ENCODE data around the gene RAB29.

RAB29 gene

GRCh38 chr1:205783904-205784303, 8.6 kb upstream of the RAB29 start:
- Histone ChIP-seq H3K9me2 (replicated peaks; ENCODE audit: insufficient read depth, low read length) (no peaks in the 10 kb centered on the region), H3K9me3 (ENCODE audit: insufficient read depth, low read length) (no peaks in the 10 kb centered on the region), H3K79me2 (ENCODE audit: insufficient read depth, low read length) (no peaks in the 10 kb centered on the region), H3K9ac (ENCODE audit: low read length) (no peak overlapping the region), H3K27me3 (ENCODE audit: low read length) (no peaks in the 10 kb centered on the region), H3K27ac (ENCODE audit: low read depth, low read length) (no peak overlapping the region), H4K20me1 (ENCODE audit: low read depth, low read length) (no peaks in the 10 kb centered on the region), H3F3A (ENCODE audit: insufficient read depth) (no peaks in the 10 kb centered on the region), H3K4me2 (ENCODE audit: low read depth, low read length, poor library complexity, severe bottlenecking) (no peak overlapping the region), H2AFZ (ENCODE audit: low read depth, low read length, severe bottlenecking) (no peak overlapping the region), H3K36me3 (ENCODE audit: low read length) (no peaks in the 10 kb centered on the region), H3K4me3 (ENCODE audit: insufficient read depth, low read length, poor library complexity, severe bottlenecking) (no peak overlapping the region)
- TF ChIP-seq EZH2phosphoT487 (conservative IDR thresholded peaks at IDR 0.05; ENCODE audit: low read length): no peak
- TF ChIP-seq, protein P1, sequence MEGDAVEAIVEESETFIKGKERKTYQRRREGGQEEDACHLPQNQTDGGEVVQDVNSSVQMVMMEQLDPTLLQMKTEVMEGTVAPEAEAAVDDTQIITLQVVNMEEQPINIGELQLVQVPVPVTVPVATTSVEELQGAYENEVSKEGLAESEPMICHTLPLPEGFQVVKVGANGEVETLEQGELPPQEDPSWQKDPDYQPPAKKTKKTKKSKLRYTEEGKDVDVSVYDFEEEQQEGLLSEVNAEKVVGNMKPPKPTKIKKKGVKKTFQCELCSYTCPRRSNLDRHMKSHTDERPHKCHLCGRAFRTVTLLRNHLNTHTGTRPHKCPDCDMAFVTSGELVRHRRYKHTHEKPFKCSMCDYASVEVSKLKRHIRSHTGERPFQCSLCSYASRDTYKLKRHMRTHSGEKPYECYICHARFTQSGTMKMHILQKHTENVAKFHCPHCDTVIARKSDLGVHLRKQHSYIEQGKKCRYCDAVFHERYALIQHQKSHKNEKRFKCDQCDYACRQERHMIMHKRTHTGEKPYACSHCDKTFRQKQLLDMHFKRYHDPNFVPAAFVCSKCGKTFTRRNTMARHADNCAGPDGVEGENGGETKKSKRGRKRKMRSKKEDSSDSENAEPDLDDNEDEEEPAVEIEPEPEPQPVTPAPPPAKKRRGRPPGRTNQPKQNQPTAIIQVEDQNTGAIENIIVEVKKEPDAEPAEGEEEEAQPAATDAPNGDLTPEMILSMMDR (IDR thresholded peaks at IDR 0.05; ENCODE audit: insufficient read depth, low read length, poor library complexity, severe bottlenecking): no peak

- no peak overlapping the region for H3K27ac ChIP-seq (ENCODE audit: low read depth, low read length)
- H3F3A ChIP-seq (ENCODE audit: insufficient read depth): no peaks in the 10 kb centered on the region
- no peak overlapping the region for H3K4me2 ChIP-seq (ENCODE audit: low read depth, low read length, poor library complexity, severe bottlenecking)
- no peaks in the 10 kb centered on the region for H3K27me3 ChIP-seq (ENCODE audit: low read length)
- no peaks in the 10 kb centered on the region for H3K36me3 ChIP-seq (ENCODE audit: low read length)
- no peaks in the 10 kb centered on the region for H3K9me2 ChIP-seq (replicated peaks; ENCODE audit: insufficient read depth, low read length)
- H3K79me2 ChIP-seq (ENCODE audit: insufficient read depth, low read length): no peaks in the 10 kb centered on the region
- H3K9me3 ChIP-seq (ENCODE audit: insufficient read depth, low read length): no peaks in the 10 kb centered on the region
- TF ChIP-seq EZH2phosphoT487 (conservative IDR thresholded peaks at IDR 0.05; ENCODE audit: low read length): no peak
- TF ChIP-seq, protein P1 (IDR thresholded peaks at IDR 0.05; ENCODE audit: insufficient read depth, low read length, poor library complexity, severe bottlenecking): no peak
- H4K20me1 ChIP-seq (ENCODE audit: low read depth, low read length): no peaks in the 10 kb centered on the region
- H3K4me3 ChIP-seq (ENCODE audit: insufficient read depth, low read length, poor library complexity, severe bottlenecking): no peak overlapping the region
- H2AFZ ChIP-seq (ENCODE audit: low read depth, low read length, severe bottlenecking): no peak overlapping the region
- H3K9ac ChIP-seq (ENCODE audit: low read length): no peak overlapping the region
These were observed 8.1 kb upstream of the RAB29 start for GRCh38 chr1:205783433-205783795.

DNA sequence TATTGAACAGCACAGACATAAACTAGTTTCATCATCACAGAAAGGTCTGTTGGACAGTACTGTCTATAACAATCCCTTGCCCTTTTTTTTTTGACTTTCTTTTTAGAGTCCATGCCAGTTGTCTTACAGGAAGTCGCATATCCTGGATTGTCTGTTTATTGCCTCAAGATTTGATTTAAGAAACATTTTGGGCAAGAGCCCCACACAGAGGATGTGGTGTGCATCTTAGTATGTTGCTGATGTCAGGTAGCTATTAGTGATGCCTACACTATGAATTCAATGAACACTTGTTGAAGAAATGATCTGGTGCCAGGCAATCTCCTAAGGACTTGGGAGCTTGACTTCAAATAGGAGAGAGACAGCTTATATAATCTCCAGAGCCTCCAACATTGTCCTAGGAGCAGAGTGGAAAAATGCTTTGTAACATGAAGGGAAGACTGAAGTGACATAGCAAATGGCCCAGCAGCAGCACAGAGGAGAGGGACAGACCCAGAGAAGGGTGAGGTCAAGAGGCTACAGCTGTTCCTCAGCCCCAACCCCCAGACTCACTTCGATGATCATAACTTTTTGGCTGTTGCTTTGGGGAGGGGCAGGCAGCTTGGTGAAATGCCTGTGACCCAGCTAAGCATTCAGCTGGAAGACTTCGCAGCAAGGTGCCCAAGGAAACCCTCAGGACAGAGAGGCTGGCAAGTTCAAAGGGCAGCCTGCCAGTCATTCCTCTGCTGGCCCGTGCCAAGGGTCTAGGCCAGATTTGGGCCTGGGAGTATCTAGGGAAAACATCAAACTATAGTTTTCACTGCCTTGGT, 7.5 kb upstream of the RAB29 start:
- Histone ChIP-seq H3F3A (ENCODE audit: insufficient read depth) (no peaks in the 10 kb centered on the region), H3K36me3 (ENCODE audit: low read length) (no peaks in the 10 kb centered on the region), H3K9me2 (replicated peaks; ENCODE audit: insufficient read depth, low read length) (no peaks in the 10 kb centered on the region), H3K27me3 (ENCODE audit: low read length) (no peaks in the 10 kb centered on the region), H2AFZ (ENCODE audit: low read depth, low read length, severe bottlenecking) (no peak overlapping the region), H4K20me1 (ENCODE audit: low read depth, low read length) (no peaks in the 10 kb centered on the region), H3K4me3 (ENCODE audit: insufficient read depth, low read length, poor library complexity, severe bottlenecking) (no peak overlapping the region), H3K9me3 (ENCODE audit: insufficient read depth, low read length) (no peaks in the 10 kb centered on the region), H3K79me2 (ENCODE audit: insufficient read depth, low read length) (no peaks in the 10 kb centered on the region), H3K27ac (ENCODE audit: low read depth, low read length) (no peak overlapping the region), H3K4me2 (ENCODE audit: low read depth, low read length, poor library complexity, severe bottlenecking) (no peak overlapping the region), H3K9ac (ENCODE audit: low read length) (no peak overlapping the region)
- no peak for TF ChIP-seq EZH2phosphoT487 (conservative IDR thresholded peaks at IDR 0.05; ENCODE audit: low read length)
- TF ChIP-seq, protein P1 (IDR thresholded peaks at IDR 0.05; ENCODE audit: insufficient read depth, low read length, poor library complexity, severe bottlenecking): no peak
